Mesenteric fat pad (tissue), 1 donor: ENCODE measurements around the gene RAB27A. TPM values are rescaled to one million over a fixed set of nuclear protein-coding genes. Genes with fewer than 3 reads are reported as not detected.
"Not testable (repeated sequence)": the region's sequence is repeated elsewhere in the genome, so short reads cannot be mapped to it uniquely, and the experiment has no call there.

Experiments used
- DNase-seq: peaks from one replicate; pipeline ENCODE4 v3.0.0-alpha.2; 2020; ENCODE audit warnings: low spot score
- total RNA-seq: library from RNA; stranded (reverse); fragmentation: NEBNext Ultra II Directional; extraction: Animal tissue kit (Norgen Biotek cat#: 25700); gene quantifications from one replicate; pipeline ENCODE4 v1.2.1, GENCODE V29; 2021
- donor health status: DM: yes; HTN: yes; CAD: no.

RAB27A gene
- total RNA-seq, 1 donor from 2014 or later: 26.8 TPM

DNA sequence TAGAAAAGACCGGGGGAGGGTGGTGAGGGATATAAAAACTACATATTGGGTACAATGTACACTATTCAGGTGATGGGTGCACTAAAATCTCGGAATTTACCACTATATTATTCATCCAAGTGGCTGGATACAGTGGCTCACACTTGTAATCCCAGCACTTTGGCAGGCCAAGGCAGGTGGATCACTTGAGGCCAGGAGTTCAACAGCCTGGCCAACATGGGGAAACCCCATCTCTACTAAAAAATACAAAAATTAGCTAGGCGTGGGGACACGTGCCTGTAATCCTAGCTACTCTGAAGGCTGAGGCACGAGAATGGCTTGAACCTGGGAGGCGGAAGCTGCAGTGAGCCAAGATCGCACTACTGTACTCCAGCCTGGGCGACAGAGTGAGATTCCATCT is 37.4 kb downstream of the RAB27A start:
- DNase-seq: not testable (repeated sequence)

DNA sequence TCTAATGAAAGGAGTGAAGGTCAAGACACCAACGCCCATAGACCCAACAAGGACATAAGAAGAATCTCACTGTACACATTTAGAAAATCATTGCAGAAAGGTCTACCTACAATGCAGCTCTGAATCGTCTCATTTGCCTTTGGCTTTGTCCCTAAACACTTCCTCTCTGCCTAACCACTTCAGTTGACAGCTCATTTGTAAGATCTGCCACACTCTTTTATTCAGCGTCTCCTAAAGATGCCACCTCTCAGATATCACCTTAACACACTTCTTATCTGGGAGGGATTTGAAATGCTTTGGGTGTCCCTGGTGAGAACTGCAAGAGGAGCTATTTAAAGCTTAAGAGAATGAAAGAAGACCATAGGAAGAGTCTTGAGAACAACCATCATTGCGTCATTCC is 38.7 kb downstream of the RAB27A start:
- no peak for DNase-seq

DNA sequence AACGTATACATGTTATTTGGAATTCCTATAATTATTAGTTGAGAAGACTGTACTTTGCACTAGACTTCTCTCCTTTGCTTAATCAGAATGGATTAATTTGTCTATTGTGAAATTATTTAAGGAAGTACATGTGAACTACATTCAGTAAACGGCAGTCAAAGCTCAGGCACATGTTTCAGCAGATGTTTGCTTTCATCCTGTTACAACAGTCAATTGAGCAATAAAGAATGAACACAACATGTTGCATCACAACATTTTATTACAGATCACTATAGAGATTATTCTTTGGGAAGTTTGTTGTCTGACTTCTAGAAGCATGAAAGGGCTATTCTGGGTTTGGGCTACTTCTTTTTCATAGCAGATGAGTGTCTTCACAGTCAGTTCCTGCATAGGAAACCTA is 39.2 kb downstream of the RAB27A start:
- no peak for DNase-seq

DNA sequence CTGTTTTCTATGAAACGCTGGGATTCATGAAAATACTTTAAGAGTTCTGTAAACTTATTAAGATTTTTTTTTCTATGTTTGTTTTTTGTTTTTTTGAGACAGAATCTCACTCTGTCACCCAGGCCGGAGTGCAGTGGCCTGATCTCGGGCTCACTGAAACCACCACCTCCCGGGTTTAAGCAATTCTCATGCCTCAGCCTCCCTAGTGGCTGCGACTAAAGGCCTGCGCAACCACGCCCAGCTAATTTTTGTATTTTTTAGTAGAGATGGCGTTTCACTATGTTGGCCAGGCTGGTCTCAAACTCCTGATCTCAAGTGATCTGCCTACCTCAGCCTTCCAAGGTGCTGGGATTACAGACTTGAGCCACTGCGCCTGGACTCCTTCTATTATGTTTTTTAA is 39.7 kb downstream of the RAB27A start:
- not testable (repeated sequence) for DNase-seq

- no peak for DNase-seq
These were observed 40.7 kb downstream of the RAB27A start for GRCh38 chr15:55248895-55249294.

- no peak for DNase-seq
These were observed 41.7 kb downstream of the RAB27A start for GRCh38 chr15:55247766-55248427.

DNA sequence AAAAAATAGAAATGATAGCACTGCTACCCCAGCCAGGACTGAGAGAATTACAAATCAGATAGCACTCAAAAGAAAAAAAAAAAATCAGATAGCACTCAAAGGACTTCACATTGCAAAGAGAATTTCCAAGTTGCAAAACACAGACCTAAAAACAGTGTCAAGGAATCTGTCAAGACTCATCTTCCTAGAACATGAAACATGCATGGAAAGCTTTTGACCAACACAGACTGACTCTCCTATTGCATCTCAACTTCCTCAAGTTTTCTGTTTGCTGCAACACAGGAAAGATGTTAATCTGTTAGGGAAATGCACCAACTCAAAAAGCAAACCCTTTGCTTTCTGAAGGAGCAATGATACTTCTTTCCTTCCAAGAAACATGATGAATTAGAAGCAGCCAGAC is 42.3 kb downstream of the RAB27A start:
- DNase-seq: no peak

DNA sequence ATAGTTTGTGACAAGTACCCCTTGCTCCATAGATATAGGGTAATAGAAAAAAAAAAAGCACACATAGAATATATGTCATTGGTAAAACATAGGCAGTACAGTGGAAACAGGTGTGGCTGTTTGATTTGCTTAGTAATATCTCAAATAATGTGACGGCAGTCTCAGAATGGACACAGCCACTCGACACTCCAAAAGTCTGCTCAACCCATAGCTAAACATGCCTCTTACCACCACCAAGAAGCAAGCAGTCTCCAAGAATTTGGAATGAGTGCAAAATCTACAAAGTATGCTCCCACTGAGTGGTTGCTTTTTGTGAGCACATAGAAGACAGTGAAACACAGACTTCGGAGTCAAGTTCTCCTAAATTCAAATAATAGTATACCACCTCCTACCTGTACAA is 43.0 kb downstream of the RAB27A start:
- DNase-seq: no peak

- no peak for DNase-seq
These were observed 44.6 kb downstream of the RAB27A start for GRCh38 chr15:55245059-55245458.

- no peak for DNase-seq
These were observed 47.7 kb downstream of the RAB27A start for GRCh38 chr15:55241891-55242290.

DNA sequence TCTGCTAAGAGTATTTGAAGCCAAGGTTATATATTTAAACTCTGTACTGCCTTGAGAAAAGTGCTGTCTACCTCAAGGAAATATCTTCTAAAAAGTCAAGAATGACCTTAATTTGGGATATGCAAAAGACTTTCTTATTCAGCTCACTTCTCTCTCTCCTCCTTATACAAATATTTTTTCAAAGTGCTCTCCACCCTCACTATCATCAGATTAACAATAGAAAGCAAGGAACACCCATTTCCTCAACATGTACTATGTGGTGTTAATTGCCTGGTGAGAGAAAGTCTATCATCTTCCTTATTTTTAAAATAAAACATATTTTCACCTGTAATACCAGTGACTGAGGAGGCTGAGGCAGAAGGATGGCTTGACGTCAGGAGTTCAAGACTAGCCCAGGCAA is 48.4 kb downstream of the RAB27A start:
- DNase-seq: no peak

DNA sequence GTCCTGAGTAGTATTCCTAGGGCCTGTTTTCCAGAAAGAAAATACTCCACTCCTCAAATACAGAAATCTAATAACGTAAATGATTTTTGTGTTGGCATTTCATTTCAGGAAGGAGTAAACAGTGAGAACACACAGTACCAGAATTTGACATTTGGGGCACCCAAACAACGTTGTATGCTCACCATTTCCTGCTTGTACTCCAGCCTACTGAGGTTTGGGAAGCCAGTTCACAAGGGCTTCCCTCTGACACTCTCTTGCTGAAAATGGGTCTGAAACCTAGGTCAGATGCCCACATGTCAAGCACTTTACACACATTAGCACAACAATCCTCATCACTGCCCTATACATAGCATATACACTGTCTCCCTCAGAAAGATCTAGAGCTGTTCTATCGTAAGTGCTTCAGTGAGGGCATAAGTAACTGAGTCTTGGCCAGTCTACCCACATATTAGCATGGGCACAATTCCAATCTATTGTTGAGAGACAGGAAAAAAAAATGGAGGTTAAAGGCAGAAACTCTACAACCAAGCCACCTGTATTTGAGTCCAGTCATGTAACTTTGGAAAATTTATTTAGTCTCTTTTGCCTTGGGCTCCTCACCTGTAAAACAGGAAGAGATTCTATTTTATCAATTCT is 49.4 kb downstream of the RAB27A start:
- DNase-seq: no peak

GRCh38 chr15:55239440-55240124 is 50.0 kb downstream of the RAB27A start:
- no peak for DNase-seq

DNA sequence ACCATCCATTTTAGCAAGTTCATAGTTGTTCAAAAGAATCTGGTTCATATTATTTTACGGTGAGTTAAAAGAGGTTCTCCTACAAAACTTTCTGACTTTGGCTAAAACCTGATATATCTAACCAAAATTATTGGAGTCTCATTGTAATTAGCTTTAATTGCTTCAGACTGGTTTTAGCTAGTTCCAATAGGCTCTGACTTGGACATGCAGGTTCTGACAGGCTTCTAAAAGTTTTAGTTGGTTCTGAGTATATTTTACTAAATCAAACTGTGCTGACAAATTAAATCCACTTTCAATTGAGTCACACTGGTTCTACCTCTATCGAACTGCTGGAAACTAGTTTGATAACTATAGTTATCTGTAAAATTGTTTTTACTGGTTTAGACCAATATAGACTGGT is 50.7 kb downstream of the RAB27A start:
- DNase-seq: no peak

DNA sequence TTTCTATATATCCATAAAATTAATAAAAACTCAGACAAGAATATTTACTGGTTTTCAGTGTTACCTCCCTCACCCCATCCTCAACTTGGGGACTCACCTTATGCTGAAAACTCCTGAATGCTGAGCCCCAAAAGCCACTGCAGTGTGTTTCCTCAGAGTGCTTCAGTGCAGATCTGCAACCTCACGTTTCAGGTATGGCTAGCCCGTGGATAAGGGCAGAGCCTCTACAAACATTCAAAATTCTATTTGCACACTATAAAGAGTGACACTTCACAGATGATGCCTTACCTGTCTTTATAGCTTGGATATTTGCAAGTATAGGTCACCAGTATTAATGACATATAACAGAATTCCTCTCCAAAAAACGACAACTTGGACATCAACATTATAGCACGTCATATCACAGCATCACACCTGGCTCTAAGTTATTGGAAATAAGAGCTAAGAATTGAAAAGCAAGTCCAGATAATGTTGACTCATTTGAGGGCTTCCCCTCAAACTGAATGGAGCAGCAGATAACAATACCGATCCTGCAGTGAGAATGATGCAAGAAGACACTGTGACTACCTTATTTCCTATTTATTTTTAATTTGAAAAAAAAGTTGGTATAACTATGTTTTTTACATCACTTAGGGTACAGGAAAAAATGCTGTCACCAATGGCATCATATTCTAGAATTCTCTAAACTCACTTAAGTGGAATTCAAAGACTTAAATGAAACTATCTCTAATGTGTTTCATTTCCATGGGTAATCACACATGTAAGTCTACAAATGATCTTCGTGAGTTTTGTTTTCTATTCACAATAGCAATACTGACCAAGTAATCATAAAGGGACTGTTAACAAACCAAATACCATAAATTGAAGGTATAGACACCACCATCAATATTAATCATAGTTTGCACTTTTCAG is 52.1 kb downstream of the RAB27A start:
- no peak for DNase-seq

DNA sequence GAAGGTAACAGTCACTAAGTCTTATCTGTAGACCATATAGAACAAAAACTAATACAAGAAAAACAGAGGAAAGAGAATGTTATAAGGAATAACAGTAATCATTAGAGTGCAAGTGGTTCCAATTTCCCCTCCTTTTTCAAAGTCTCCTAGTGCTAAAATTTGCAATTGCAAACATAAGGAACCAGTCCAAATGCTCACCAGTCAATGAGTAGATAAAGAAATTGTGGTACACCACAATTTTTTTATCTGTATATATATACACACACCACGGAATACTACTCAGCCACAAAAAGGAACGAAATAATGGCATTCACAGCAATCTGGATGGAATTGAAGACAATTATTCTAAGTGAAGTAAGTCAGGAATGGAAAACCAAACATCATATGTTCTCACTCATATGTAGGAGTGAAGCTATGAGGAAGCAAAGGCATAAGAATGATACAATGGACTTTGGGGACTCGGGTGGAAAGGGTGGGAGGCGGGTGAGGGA is 54.0 kb downstream of the RAB27A start:
- no peak for DNase-seq

GRCh38 chr15:55234800-55235104 is 54.9 kb downstream of the RAB27A start:
- DNase-seq: no peak

DNA sequence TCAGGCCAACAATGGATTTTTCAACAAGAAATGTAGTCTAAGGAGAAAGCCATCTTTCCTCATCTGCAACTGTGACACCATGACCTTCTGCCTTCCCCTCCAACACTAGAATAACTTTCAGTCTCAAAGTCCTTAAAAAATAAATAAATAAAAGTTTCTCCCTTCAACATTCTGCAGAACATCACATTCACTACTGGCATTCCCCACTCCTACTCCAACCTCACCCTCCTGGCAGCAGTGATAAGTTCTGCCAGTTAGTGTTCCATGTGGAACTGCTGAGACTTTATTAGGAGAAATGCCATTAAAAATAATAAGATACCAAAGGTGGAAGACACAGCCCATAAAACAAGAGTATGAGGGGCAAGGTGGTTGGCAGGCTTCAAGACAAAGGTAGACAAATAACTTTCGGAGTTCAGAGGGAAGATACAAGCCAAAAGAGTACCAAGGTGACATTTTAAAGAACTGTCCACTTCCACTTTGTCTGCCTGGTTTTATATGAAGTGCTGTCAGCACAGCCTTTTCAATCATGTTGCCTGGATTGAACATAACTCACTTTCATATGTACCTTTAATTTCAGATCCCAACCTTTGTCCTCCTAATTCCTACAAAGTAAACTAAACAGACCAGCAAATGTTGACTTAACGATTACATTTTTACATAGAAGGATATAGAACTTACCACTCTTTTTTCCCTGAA is 55.4 kb downstream of the RAB27A start:
- DNase-seq: no peak

- DNase-seq: no peak
These were observed 58.2 kb downstream of the RAB27A start for GRCh38 chr15:55231455-55231854.

DNA sequence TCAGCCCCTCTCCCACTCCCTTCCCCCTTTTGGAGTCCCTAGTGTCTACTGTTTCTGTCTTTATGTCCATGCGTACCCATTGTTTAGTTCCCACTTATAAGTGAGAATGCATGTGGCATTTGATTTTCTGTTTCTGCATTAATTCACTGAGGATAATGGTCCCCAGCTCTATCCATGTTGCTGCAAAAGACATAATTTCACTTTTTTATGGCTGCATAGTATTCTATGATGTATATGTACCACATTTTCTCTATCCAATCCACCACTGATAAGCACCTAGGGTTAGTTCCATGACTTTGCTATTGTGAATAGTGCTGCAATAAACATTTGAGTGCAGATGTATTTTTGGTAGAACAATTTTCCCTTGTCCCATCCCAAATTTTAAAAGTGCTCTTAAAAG is 58.7 kb downstream of the RAB27A start:
- no peak for DNase-seq

GRCh38 chr15:55230051-55230670 is 59.5 kb downstream of the RAB27A start:
- DNase-seq: no peak
